Measurements from ENCODE around the gene ZNF222.

DNA sequence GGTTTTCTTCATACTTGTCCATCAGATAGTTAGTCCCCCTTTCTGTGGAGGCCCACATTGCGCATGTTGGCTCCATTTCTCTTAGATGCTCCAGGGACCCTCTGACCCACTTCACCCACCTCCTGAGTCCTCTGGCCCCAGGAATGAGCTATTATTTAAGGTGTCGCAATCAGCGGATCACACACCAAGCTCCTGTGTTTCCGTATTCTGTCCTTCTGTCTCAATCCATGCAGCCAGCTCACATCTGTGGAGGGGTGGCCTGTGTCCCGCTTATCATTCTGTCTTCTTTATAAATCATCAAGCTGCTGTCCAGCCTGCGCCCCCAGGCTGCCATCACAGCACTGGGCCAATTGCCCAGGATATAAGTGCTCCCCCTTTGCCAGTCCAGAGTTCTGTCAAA is 17.7 kb upstream of the ZNF222 start:
- TF ChIP-seq, protein P1, sequence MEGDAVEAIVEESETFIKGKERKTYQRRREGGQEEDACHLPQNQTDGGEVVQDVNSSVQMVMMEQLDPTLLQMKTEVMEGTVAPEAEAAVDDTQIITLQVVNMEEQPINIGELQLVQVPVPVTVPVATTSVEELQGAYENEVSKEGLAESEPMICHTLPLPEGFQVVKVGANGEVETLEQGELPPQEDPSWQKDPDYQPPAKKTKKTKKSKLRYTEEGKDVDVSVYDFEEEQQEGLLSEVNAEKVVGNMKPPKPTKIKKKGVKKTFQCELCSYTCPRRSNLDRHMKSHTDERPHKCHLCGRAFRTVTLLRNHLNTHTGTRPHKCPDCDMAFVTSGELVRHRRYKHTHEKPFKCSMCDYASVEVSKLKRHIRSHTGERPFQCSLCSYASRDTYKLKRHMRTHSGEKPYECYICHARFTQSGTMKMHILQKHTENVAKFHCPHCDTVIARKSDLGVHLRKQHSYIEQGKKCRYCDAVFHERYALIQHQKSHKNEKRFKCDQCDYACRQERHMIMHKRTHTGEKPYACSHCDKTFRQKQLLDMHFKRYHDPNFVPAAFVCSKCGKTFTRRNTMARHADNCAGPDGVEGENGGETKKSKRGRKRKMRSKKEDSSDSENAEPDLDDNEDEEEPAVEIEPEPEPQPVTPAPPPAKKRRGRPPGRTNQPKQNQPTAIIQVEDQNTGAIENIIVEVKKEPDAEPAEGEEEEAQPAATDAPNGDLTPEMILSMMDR (conservative IDR thresholded peaks at IDR 0.05; ENCODE audit: low read depth, low read length): no peak
- TF ChIP-seq EZH2 (IDR thresholded peaks at IDR 0.05; ENCODE audit: borderline replicate concordance, low read depth, low read length, poor library complexity, severe bottlenecking): no peak

All from A673 (cell line).